DND-41 (cell line): ENCODE measurements around the gene RGS9BP.

Experiments
- EZH2 ChIP-seq: IDR thresholded peaks from 3 replicates; pipeline ENCODE4 v1.6.1; 2012; ENCODE audit warnings: borderline replicate concordance, low read depth, mild to moderate bottlenecking, moderate library complexity, low read length, inconsistent platforms; ENCODE audit not compliant: severe bottlenecking
- TF ChIP-seq, protein P1 (sequence below): IDR thresholded peaks from 2 replicates; pipeline ENCODE4 v1.5.1; 2012; ENCODE audit warnings: borderline replicate concordance, low read length, moderate library complexity, mild to moderate bottlenecking; ENCODE audit not compliant: poor library complexity, severe bottlenecking; ENCODE audit errors: extremely low read depth

DNA sequence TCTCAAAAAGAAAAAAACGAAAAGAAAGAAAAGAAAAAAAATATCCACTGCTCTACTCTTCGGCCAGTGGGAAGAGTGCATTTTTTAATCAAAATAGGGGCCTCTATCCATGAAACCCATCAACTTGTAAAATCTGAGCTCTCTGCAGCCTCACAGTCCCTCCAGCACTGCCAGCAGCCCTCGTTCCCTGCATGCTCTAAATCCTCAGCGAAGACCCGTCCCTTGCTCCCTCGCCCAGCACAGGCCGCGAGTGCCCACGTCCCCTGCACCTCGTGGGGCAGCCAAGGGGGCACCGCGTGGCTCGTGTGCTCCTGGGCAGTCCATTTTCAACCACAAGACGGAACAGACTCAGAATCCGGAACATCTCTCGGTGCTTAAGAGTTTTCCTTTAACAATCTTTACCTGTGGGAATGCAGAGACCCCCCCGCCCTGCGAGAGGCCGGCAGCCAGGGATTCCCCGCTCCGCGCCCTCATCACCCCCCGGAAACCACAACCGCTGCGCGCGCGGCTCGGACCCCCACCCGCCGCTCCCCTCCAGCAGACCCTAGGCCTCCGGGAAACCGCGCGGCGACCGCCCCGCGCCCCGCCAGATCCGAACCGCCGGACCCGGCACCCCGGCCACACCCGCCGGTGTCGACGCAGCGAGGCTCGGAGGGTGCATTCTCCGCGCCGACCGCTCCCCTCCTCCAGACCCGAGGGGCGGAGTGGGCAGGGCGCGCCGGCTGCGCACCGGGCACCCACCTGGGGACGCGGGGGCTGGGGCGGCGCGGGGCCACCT is 1.3 kb upstream of the RGS9BP start:
- TF ChIP-seq, protein P1, sequence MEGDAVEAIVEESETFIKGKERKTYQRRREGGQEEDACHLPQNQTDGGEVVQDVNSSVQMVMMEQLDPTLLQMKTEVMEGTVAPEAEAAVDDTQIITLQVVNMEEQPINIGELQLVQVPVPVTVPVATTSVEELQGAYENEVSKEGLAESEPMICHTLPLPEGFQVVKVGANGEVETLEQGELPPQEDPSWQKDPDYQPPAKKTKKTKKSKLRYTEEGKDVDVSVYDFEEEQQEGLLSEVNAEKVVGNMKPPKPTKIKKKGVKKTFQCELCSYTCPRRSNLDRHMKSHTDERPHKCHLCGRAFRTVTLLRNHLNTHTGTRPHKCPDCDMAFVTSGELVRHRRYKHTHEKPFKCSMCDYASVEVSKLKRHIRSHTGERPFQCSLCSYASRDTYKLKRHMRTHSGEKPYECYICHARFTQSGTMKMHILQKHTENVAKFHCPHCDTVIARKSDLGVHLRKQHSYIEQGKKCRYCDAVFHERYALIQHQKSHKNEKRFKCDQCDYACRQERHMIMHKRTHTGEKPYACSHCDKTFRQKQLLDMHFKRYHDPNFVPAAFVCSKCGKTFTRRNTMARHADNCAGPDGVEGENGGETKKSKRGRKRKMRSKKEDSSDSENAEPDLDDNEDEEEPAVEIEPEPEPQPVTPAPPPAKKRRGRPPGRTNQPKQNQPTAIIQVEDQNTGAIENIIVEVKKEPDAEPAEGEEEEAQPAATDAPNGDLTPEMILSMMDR, result no peak
- TF ChIP-seq EZH2, result no peak
